Measurements from ENCODE around the gene ZNF628.
"Not testable (repeated sequence)": the region's sequence is repeated elsewhere in the genome, so short reads cannot be mapped to it uniquely, and the experiment has no call there.

Gene ZNF628

DNA sequence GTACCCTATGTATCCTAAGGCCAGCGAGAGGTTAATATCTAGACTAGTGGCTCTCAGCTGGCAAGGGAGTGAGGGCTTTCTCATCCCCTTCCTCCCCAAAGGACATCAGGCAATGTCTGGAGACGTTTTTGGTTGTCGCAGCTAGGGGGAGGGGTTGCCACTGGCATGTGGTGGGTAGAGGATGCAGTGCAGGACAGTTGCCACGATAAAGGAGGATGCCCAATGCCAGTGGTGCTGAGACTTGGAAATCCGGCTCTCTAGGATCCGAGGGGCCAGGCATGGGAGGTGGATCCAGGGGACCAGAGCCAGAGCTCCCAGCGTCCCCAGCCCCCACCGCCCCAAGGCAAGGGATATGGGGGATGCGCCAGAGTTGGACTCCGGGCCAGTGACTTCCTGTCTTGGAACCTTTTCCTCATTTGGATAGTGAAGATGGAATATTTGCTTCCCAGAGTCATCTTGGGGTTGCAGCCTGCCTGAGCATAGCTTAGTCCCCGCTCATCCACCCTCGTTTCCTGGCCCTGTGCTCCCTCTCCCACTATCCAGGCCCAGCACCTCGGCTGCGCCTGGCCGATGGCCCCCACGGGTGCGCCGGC, 16.7 kb downstream of the ZNF628 start:
- TF ChIP-seq, protein P1, sequence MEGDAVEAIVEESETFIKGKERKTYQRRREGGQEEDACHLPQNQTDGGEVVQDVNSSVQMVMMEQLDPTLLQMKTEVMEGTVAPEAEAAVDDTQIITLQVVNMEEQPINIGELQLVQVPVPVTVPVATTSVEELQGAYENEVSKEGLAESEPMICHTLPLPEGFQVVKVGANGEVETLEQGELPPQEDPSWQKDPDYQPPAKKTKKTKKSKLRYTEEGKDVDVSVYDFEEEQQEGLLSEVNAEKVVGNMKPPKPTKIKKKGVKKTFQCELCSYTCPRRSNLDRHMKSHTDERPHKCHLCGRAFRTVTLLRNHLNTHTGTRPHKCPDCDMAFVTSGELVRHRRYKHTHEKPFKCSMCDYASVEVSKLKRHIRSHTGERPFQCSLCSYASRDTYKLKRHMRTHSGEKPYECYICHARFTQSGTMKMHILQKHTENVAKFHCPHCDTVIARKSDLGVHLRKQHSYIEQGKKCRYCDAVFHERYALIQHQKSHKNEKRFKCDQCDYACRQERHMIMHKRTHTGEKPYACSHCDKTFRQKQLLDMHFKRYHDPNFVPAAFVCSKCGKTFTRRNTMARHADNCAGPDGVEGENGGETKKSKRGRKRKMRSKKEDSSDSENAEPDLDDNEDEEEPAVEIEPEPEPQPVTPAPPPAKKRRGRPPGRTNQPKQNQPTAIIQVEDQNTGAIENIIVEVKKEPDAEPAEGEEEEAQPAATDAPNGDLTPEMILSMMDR (IDR thresholded peaks at IDR 0.05; ENCODE audit: low read depth, low read length): no peak
- TF ChIP-seq EZH2phosphoT487 (IDR thresholded peaks at IDR 0.05; ENCODE audit: low read depth): no peak
- Histone ChIP-seq H4K20me1 (ENCODE audit: insufficient read depth, low read length) (no peaks in the 10 kb centered on the region), H3K27ac (ENCODE audit: low read length) (no peak overlapping the region), H3K9me3 (ENCODE audit: insufficient read depth, low read length) (no peaks in the 10 kb centered on the region), H3K4me1 (ENCODE audit: low read length) (peaks cover 3% of the 10 kb centered on the region; the same call in 1 of the 2 replicates), H3K36me3 (replicated peaks; ENCODE audit: low read depth, low read length) (no peaks in the 10 kb centered on the region), H3K9ac (ENCODE audit: low read length) (no peak overlapping the region), H3K79me2 (ENCODE audit: low read length) (no peaks in the 10 kb centered on the region), H3K4me2 (ENCODE audit: low read length) (no peak overlapping the region), H3K4me3 (ENCODE audit: low read length) (no peak overlapping the region), H2AFZ (ENCODE audit: low read depth, low read length) (no peak overlapping the region), H3K27me3 (ENCODE audit: low read depth, low read length) (no peaks in the 10 kb centered on the region)

DNA sequence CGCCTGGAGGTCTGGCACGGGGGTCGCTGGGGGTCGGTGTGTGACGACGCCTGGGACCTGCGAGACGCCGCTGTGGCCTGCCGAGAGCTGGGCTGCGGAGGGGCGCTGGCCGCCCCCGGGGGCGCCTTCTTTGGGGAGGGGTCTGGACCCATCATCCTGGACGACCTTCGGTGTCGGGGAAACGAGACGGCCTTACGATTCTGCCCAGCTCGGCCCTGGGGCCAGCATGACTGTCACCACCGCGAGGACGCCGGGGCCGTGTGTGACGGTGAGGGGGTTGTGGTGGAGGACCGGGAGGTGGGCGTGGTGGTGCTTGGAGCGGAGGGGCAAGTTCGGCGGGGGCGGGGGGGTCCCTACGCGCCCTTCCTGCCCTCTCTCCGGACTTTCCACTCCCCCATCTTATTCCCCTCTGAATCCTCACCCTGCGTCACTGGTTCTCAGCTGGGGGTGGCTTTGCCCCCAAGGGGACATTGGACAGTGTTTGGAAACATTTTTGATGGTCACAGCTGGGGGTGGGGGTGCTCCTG, 17.3 kb downstream of the ZNF628 start:
- H3K9ac ChIP-seq (ENCODE audit: low read length): no peak overlapping the region
- TF ChIP-seq, protein P1 (IDR thresholded peaks at IDR 0.05; ENCODE audit: low read depth, low read length): no peak
- TF ChIP-seq EZH2phosphoT487 (IDR thresholded peaks at IDR 0.05; ENCODE audit: low read depth): no peak
- H3K27ac ChIP-seq (ENCODE audit: low read length): no peak overlapping the region
- H3K4me3 ChIP-seq (ENCODE audit: low read length): no peak overlapping the region
- no peaks in the 10 kb centered on the region for H3K4me1 ChIP-seq (ENCODE audit: low read length)
- H3K27me3 ChIP-seq (ENCODE audit: low read depth, low read length): no peaks in the 10 kb centered on the region
- H3K36me3 ChIP-seq (replicated peaks; ENCODE audit: low read depth, low read length): no peaks in the 10 kb centered on the region
- no peaks in the 10 kb centered on the region for H3K9me3 ChIP-seq (ENCODE audit: insufficient read depth, low read length)
- H3K79me2 ChIP-seq (ENCODE audit: low read length): no peaks in the 10 kb centered on the region
- no peaks in the 10 kb centered on the region for H4K20me1 ChIP-seq (ENCODE audit: insufficient read depth, low read length)
- H2AFZ ChIP-seq (ENCODE audit: low read depth, low read length): no peak overlapping the region
- no peak overlapping the region for H3K4me2 ChIP-seq (ENCODE audit: low read length)

DNA sequence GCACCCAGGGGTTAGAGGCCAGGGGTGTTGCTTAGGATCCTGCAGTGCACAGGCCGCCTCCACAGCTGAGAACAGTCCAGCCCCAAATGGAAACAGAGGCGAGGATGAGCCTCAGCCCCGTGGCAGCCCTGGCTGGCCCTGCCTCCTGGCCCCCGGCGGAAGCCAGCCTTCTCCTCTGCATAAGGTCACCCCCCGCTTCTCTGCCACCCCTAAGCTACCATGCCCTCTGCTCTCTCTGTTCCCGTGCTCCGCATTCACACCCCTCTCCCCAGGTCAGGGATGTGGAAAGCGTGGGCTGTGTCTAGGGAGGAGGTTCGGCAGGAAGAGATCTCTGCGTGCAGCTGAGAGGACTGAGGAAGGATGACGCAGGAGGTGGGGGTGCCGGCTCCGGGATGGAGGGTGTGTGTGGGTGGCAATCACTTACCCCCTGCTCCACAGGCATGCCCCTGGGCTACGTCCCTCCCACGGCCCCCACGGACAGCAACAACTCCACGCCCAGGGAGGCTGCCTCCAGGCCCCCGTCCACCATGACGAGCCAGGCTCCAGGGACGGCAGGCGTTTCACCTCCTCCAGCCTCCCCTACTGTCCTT, 17.9 kb downstream of the ZNF628 start:
- Histone ChIP-seq H3K4me2 (ENCODE audit: low read length) (no peak overlapping the region), H3K27me3 (ENCODE audit: low read depth, low read length) (no peaks in the 10 kb centered on the region), H3K79me2 (ENCODE audit: low read length) (no peaks in the 10 kb centered on the region), H3K4me3 (ENCODE audit: low read length) (no peak overlapping the region), H2AFZ (ENCODE audit: low read depth, low read length) (no peak overlapping the region; the same call in 1 of the 2 replicates), H4K20me1 (ENCODE audit: insufficient read depth, low read length) (no peaks in the 10 kb centered on the region), H3K36me3 (replicated peaks; ENCODE audit: low read depth, low read length) (no peaks in the 10 kb centered on the region), H3K9me3 (ENCODE audit: insufficient read depth, low read length) (no peaks in the 10 kb centered on the region), H3K4me1 (ENCODE audit: low read length) (no peaks in the 10 kb centered on the region), H3K9ac (ENCODE audit: low read length) (no peak overlapping the region), H3K27ac (ENCODE audit: low read length) (no peak overlapping the region)
- TF ChIP-seq, protein P1 (IDR thresholded peaks at IDR 0.05; ENCODE audit: low read depth, low read length): no peak
- TF ChIP-seq EZH2phosphoT487 (IDR thresholded peaks at IDR 0.05; ENCODE audit: low read depth): no peak

DNA sequence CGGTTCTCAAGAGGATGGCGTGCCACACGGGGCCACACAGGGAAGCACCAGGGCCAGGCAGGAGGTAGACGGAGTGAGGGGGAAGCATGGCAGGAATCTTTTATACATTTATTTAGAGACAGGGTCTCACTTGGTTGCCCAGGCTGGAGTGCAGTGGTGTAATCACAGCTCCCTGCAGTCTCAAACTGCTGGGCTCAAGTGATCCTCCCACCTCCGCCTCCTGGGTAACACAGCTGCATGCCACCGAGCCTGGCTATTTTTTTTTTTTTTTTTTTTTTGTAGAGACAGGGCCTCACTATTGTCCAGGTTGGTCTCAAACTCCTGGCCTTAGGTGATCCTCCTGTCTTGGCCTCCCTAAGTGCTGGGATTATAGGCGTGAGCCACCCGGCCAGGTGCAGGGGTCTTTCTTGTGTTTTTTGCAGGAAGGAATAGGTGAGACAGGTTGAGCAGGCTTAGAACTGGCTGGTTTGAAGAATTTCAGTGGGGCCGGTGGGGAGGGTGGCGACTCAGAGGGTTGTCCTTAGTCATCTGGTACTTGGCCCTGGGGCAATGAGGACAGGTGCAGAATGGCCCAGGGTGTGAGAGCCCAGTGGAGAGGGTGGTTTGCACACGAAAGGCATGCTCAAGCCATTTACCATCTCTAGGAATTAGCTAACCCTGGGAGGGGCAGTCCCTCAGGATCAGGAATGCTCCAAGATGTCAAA, 19.4 kb downstream of the ZNF628 start:
- Histone ChIP-seq H3K27ac (ENCODE audit: low read length) (no peak overlapping the region), H3K4me1 (ENCODE audit: low read length) (no peaks in the 10 kb centered on the region), H3K79me2 (ENCODE audit: low read length) (no peaks in the 10 kb centered on the region), H3K9ac (ENCODE audit: low read length) (no peak overlapping the region), H3K9me3 (ENCODE audit: insufficient read depth, low read length) (no peaks in the 10 kb centered on the region), H3K36me3 (replicated peaks; ENCODE audit: low read depth, low read length) (no peaks in the 10 kb centered on the region), H2AFZ (ENCODE audit: low read depth, low read length) (no peak overlapping the region), H3K4me3 (ENCODE audit: low read length) (no peak overlapping the region), H4K20me1 (ENCODE audit: insufficient read depth, low read length) (no peaks in the 10 kb centered on the region), H3K4me2 (ENCODE audit: low read length) (no peak overlapping the region), H3K27me3 (ENCODE audit: low read depth, low read length) (no peaks in the 10 kb centered on the region)
- TF ChIP-seq, protein P1 (IDR thresholded peaks at IDR 0.05; ENCODE audit: low read depth, low read length): no peak
- no peak for TF ChIP-seq EZH2phosphoT487 (IDR thresholded peaks at IDR 0.05; ENCODE audit: low read depth)

DNA sequence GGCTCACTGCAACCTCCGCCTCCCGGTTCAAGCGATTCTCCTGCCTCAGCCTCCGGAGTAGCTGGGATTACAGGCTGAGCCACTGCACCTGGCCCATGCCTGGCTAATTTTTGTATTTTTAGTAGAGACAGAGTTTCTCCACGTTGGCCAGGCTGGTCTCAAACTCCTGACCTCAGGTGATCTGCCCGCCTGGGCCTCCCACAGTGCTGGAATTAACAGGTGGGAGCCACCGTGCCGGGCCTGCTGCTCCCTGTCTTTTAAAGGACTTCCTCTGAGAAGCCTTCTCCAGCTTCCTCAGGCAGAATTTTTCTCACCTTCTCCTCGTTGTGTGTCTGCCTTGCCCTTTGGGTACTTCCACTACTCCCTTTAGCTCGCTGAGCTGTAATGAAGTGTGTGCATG, 20.4 kb downstream of the ZNF628 start:
- H3K4me3 ChIP-seq (ENCODE audit: low read length); H3K9ac ChIP-seq (ENCODE audit: low read length); H3K36me3 ChIP-seq (replicated peaks; ENCODE audit: low read depth, low read length); H4K20me1 ChIP-seq (ENCODE audit: insufficient read depth, low read length); H3K27me3 ChIP-seq (ENCODE audit: low read depth, low read length); H2AFZ ChIP-seq (ENCODE audit: low read depth, low read length); H3K4me1 ChIP-seq (ENCODE audit: low read length); H3K79me2 ChIP-seq (ENCODE audit: low read length); H3K4me2 ChIP-seq (ENCODE audit: low read length); H3K27ac ChIP-seq (ENCODE audit: low read length); H3K9me3 ChIP-seq (ENCODE audit: insufficient read depth, low read length): not testable (repeated sequence)

Data from OCI-LY3 (cell line).